DND-41 (cell line): ENCODE data around the gene TNIK.

Source experiments
- CTCF ChIP-seq: IDR thresholded peaks from 2 replicates; pipeline ENCODE4 v1.5.1; 2012; ENCODE audit warnings: borderline replicate concordance, low read length, moderate library complexity, mild to moderate bottlenecking; ENCODE audit not compliant: poor library complexity, severe bottlenecking; ENCODE audit errors: extremely low read depth
- EZH2 ChIP-seq: IDR thresholded peaks from 3 replicates; pipeline ENCODE4 v1.6.1; 2012; ENCODE audit warnings: borderline replicate concordance, low read depth, mild to moderate bottlenecking, moderate library complexity, low read length, inconsistent platforms; ENCODE audit not compliant: severe bottlenecking

- TF ChIP-seq CTCF (no peak), EZH2 (no peak)
Observed at GRCh38 chr3:171398343-171398742, 61.9 kb downstream of the TNIK start.
